ENCODE results near the gene UAP1L1. TPM values are rescaled to one million over a fixed set of nuclear protein-coding genes. Genes with fewer than 3 reads are reported as not detected.
"Not testable (repeated sequence)": the region's sequence is repeated elsewhere in the genome, so short reads cannot be mapped to it uniquely, and the experiment has no call there.

The UAP1L1 gene
- total RNA-seq, 2 experiments from 2014 or later = 63.1 to 66.8 TPM

DNA sequence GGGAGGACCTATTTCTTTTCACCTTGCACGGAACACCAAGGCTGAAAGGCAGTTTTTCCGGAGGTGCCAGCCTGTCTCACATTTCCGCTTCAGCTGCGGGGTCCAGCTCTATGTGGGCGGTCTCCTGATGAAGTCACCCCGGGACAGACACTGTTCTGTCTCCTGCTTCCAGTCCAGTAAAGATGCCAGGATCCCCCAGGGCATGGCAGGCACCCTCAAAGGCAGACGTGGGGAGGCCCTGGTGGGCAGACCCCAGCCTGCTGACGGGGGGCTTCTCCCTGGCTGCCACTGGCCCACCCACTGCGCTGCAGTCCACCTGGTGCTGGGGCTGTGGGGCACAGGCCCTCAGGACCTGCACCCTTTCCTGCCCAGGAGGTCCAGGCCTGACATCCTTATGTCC, 14.5 kb upstream of the UAP1L1 start:
- H3K27me3 Mint-ChIP-seq (ENCODE audit: low read depth); H3K4me1 Mint-ChIP-seq (ENCODE audit: low read depth); H3K9me3 Mint-ChIP-seq (ENCODE audit: insufficient read depth); ATAC-seq; H3K27ac Mint-ChIP-seq; H3K36me3 Mint-ChIP-seq (ENCODE audit: low read depth); POLR2A ChIA-PET; H3K4me3 Mint-ChIP-seq; DNase-seq: not testable (repeated sequence)
- CTCF ChIA-PET = interaction anchor here (2.0 to 2.2 kb wide), 2 partner anchors 16 to 37 kb away, joined by 5 to 18 read pairs; partner anchors contain the start of gene NPDC1

DNA sequence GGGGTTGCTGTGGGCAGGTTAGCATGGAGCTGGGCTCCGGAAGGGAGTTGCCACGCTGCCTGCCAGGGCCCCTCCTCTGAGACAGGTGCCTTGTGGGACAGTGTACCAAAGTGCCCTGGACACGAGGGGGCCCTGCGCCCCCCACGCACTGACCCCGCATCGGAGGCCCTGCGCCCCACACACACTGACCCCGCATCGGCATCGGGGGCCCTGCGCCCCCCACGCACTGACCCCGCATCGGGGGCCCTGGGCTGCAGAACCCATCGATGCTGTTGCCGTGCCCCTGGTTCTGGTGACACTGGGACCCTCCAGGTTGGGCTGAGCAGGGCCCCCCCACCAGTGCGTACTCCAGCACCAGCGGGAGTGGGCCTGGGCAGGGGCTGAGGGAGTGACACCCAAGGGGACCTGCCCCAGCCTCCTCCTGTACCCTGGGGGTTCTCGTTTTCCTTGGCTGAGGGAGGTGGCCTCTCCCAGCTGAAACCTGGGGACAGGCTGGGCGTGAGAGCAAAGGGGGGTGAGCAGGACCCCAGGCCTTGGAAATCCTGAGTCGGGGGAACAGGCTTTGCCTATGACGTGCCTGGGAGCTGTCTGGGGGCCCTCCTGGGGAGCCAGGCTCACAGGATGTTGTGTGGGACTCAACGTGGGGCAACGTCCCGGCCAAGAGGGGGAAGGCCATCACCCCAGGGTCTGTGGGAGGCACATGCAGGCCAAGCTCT, 13.8 kb upstream of the UAP1L1 start:
- no peaks in the 10 kb centered on the region for H3K9me3 Mint-ChIP-seq (ENCODE audit: insufficient read depth)
- no peak for ATAC-seq
- no peak overlapping the region for H3K27ac Mint-ChIP-seq

GRCh38 chr9:137064027-137064879, 13.1 kb upstream of the UAP1L1 start:
- ChIA-PET POLR2A (interaction anchor here (1.3 kb wide), 1 partner anchor 23 kb away, joined by 5 read pairs; the partner anchor contains the start of gene MAN1B1), CTCF (interaction anchor here (0.8 to 2.5 kb wide), 11 partner anchors 9 to 162 kb away, joined by 3 to 18 read pairs (median 4); partner anchors contain the start of genes DPP7, NPDC1 and UAP1L1)
- H3K27me3 Mint-ChIP-seq (ENCODE audit: low read depth) = no peaks in the 10 kb centered on the region
- ATAC-seq (no peak), DNase-seq (peak; percentile 63)
- peaks cover 10% of the 10 kb centered on the region for H3K36me3 Mint-ChIP-seq (ENCODE audit: low read depth)
- H3K4me3 Mint-ChIP-seq = no peak overlapping the region
- H3K9me3 Mint-ChIP-seq (ENCODE audit: insufficient read depth) = no peaks in the 10 kb centered on the region
- H3K4me1 Mint-ChIP-seq (ENCODE audit: low read depth) = peaks cover 16% of the 10 kb centered on the region
- H3K27ac Mint-ChIP-seq = no peak overlapping the region

More for the DNA sequence above, 13.8 kb upstream of the UAP1L1 start:
- H3K27me3 Mint-ChIP-seq (ENCODE audit: low read depth) = no peaks in the 10 kb centered on the region
- H3K4me1 Mint-ChIP-seq (ENCODE audit: low read depth) = peaks cover 11% of the 10 kb centered on the region
- ChIA-PET CTCF (interaction anchor here (0.8 to 2.5 kb wide), 9 partner anchors 8 to 161 kb away, joined by 3 to 18 read pairs (median 5); partner anchors contain the start of genes NPDC1 and UAP1L1), POLR2A (no interaction called here)
- H3K4me3 Mint-ChIP-seq = no peak overlapping the region
- no peak for DNase-seq
- H3K36me3 Mint-ChIP-seq (ENCODE audit: low read depth) = peaks cover 10% of the 10 kb centered on the region

DNA sequence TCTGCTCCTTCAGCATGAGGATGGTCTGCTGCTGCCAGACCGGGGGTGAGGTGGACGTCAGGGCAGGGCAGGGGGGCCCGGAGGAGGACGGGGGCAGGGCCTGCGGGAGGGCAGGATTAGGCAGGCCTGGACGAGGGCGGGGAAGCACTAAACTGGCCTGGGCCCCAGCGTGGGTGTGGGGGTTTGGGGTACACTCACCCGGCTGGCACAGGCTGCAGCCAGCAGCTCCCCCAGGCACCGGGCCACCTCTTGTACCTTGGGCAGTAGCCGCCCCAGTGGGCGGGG, 12.5 kb upstream of the UAP1L1 start:
- POLR2A ChIA-PET = interaction anchor here (1.3 kb wide), 1 partner anchor 22 kb away, joined by 5 read pairs; the partner anchor contains the start of gene MAN1B1
- H3K4me3 Mint-ChIP-seq = no peak overlapping the region

GRCh38 chr9:137065336-137065967, 11.9 kb upstream of the UAP1L1 start:
- ATAC-seq (no peak), DNase-seq (no peak)
- peaks cover 10% of the 10 kb centered on the region for H3K36me3 Mint-ChIP-seq (ENCODE audit: low read depth)
- H3K4me3 Mint-ChIP-seq = no peak overlapping the region
- peaks cover 16% of the 10 kb centered on the region for H3K4me1 Mint-ChIP-seq (ENCODE audit: low read depth)
- H3K9me3 Mint-ChIP-seq (ENCODE audit: insufficient read depth) = no peaks in the 10 kb centered on the region
- no peaks in the 10 kb centered on the region for H3K27me3 Mint-ChIP-seq (ENCODE audit: low read depth)
- H3K27ac Mint-ChIP-seq = no peak overlapping the region
- POLR2A ChIA-PET = interaction anchor here (1.3 kb wide), 1 partner anchor 22 kb away, joined by 5 read pairs; the partner anchor contains the start of gene MAN1B1
- CTCF ChIA-PET = interaction anchor here (1.5 to 6.2 kb wide), 4 partner anchors 17 to 223 kb away, joined by 3 to 78 read pairs (median 12); partner anchors contain the start of genes AJM1, DPP7 and NPDC1

More for the DNA sequence above, 12.5 kb upstream of the UAP1L1 start:
- Mint-ChIP-seq H3K9me3 (ENCODE audit: insufficient read depth) (no peaks in the 10 kb centered on the region), H3K27ac (no peak overlapping the region), H3K4me1 (ENCODE audit: low read depth) (peaks cover 16% of the 10 kb centered on the region), H3K27me3 (ENCODE audit: low read depth) (no peaks in the 10 kb centered on the region), H3K36me3 (ENCODE audit: low read depth) (peaks cover 10% of the 10 kb centered on the region)
- no peak for ATAC-seq
- DNase-seq = no peak
- CTCF ChIA-PET = interaction anchor here (0.9 to 6.2 kb wide), 7 partner anchors 9 to 161 kb away, joined by 3 to 78 read pairs (median 4); partner anchors contain the start of genes DPP7 and NPDC1

- DNase-seq = no peak
- no peak for ATAC-seq
- CTCF ChIA-PET = interaction anchor here (0.6 to 6.2 kb wide), 11 partner anchors 9 to 224 kb away, joined by 3 to 78 read pairs (median 27); partner anchors contain the start of genes ABCA2, AJM1, MAN1B1 and NPDC1
- POLR2A ChIA-PET = no interaction called here
- Mint-ChIP-seq H3K36me3 (ENCODE audit: low read depth) (peaks cover 10% of the 10 kb centered on the region), H3K9me3 (ENCODE audit: insufficient read depth) (no peaks in the 10 kb centered on the region), H3K4me1 (ENCODE audit: low read depth) (peaks cover 24% of the 10 kb centered on the region), H3K27me3 (ENCODE audit: low read depth) (no peaks in the 10 kb centered on the region), H3K4me3 (no peak overlapping the region), H3K27ac (no peak overlapping the region)
Observed at GRCh38 chr9:137066096-137066861, 11.0 kb upstream of the UAP1L1 start.

DNA sequence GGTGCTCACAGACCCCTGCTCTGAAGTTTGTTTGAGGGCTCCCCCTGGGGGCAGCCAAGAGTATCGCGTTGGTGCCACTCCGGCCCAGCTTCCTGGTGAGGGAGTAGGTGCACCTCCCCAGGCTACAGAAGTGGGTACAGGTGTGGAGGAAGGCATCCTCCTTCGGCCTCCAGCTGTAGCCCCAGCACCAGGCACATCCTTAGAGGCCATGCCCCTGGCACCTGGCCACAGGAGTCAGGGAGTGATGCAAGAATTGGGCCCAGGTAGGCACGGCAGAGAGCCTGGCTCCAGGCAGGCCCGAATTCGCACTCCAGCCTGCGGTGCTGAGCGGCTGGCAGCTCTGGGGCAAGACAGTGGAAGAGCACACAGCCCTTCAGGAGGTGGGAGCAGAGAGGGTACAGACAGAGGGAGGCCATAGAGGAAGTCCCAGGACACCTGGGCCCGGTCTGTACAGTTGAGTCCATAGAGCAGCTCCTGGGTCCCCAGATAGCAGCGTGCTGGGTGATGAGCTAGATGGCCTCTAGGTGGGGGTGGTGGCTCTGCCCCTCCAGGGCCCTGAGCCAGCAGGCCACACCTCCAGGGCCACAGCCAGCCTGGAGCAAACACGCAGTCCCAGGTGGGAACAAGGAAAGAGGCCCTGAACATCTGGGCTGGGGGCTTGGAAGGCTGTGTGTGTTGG, 9.3 kb upstream of the UAP1L1 start:
- ATAC-seq = peak; percentile 60
- Mint-ChIP-seq H3K4me1 (ENCODE audit: low read depth) (peaks cover 31% of the 10 kb centered on the region), H3K27ac (peak overlapping the region; percentile 81), H3K27me3 (ENCODE audit: low read depth) (no peaks in the 10 kb centered on the region), H3K9me3 (ENCODE audit: insufficient read depth) (no peaks in the 10 kb centered on the region), H3K36me3 (ENCODE audit: low read depth) (peaks cover 10% of the 10 kb centered on the region), H3K4me3 (peak overlapping the region; percentile 70)
- ChIA-PET POLR2A (interaction anchor here (0.9 to 4.7 kb wide), 3 partner anchors 19 to 173 kb away, joined by 4 to 49 read pairs (median 4); partner anchors contain the start of genes MAN1B1 and TUBB4B), CTCF (interaction anchor here (0.7 to 6.2 kb wide), 34 partner anchors 9 to 277 kb away, joined by 3 to 78 read pairs (median 5); partner anchors contain the start of genes ABCA2, AJM1, ANAPC2 and MAN1B1)
- peak; percentile 93 for DNase-seq

GRCh38 chr9:137068539-137069507, 8.5 kb upstream of the UAP1L1 start:
- Mint-ChIP-seq H3K27ac (no peak overlapping the region), H3K4me3 (peak overlapping the region; percentile 70), H3K27me3 (ENCODE audit: low read depth) (no peaks in the 10 kb centered on the region), H3K4me1 (ENCODE audit: low read depth) (peaks cover 31% of the 10 kb centered on the region), H3K36me3 (ENCODE audit: low read depth) (peaks cover 10% of the 10 kb centered on the region), H3K9me3 (ENCODE audit: insufficient read depth) (no peaks in the 10 kb centered on the region)
- DNase-seq (no peak), ATAC-seq (no peak)
- ChIA-PET POLR2A (interaction anchor here (0.6 to 4.7 kb wide), 7 partner anchors 9 to 172 kb away, joined by 3 to 49 read pairs (median 6); partner anchors contain the start of genes ANAPC2, MAN1B1, SSNA1 and TUBB4B), CTCF (interaction anchor here (0.8 to 6.2 kb wide), 33 partner anchors 8 to 285 kb away, joined by 3 to 78 read pairs (median 6); partner anchors contain the start of genes ABCA2, AJM1, ANAPC2 and MAN1B1)

DNA sequence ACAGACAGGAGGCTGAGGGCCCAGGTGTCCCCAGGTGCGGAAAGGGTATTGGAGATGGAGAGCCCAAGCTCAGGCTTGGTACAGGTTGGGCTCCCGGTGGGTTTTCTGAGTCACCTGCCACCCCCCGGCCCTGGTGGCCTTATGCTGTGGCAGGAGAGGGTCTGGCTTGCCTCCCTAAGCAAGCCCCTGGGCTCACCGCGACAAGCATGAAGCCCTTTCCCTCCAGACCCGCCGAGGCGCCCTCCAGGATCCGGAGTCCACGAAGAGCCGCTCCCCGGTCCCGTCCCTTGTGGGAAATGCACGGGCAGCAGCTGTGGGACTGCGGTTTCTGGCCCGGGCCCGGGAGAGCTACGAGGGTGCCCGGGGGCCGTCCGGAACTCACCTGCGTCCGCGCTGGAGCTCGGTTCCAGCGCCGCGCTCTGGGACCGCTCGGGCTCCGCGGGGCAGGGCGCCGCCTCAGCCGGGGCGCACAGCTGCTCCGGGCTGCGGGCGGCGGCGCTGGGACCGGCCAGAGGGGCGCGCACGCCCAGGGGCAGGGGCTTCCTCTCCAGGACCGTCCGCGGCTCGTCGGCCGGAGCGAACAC, 7.7 kb upstream of the UAP1L1 start:
- POLR2A ChIA-PET = interaction anchor here (0.6 to 4.7 kb wide), 10 partner anchors 10 to 173 kb away, joined by 3 to 49 read pairs (median 6); partner anchors contain the start of genes ANAPC2, MAN1B1, SSNA1 and TUBB4B

More for the DNA sequence above, 7.7 kb upstream of the UAP1L1 start:
- H3K27ac Mint-ChIP-seq = no peak overlapping the region
- no peaks in the 10 kb centered on the region for H3K9me3 Mint-ChIP-seq (ENCODE audit: insufficient read depth)
- no peaks in the 10 kb centered on the region for H3K27me3 Mint-ChIP-seq (ENCODE audit: low read depth)
- CTCF ChIA-PET = interaction anchor here (1.2 to 6.2 kb wide), 15 partner anchors 12 to 286 kb away, joined by 3 to 78 read pairs (median 6); partner anchors contain the start of genes MAN1B1 and NPDC1
- ATAC-seq (peak; percentile 6), DNase-seq (no peak)
- peaks cover 28% of the 10 kb centered on the region for H3K4me1 Mint-ChIP-seq (ENCODE audit: low read depth)
- peaks cover 7% of the 10 kb centered on the region for H3K36me3 Mint-ChIP-seq (ENCODE audit: low read depth)
- H3K4me3 Mint-ChIP-seq = peak overlapping the region; percentile 86
